Prostate gland (tissue), 2 donors: Measurements from ENCODE around the gene CTNNA3. TPM values are rescaled to one million over a fixed set of nuclear protein-coding genes. Genes with fewer than 3 reads are reported as not detected.

Experiments
- DNase-seq: peaks from one replicate; pipeline ENCODE4 v3.0.0-alpha.2; 2019; ENCODE audit warnings: low spot score
- H3K27ac ChIP-seq, 2 donors: fragments of 200-600 bp; sonication (generic); 2 replicates each; pipeline ENCODE4 v1.5.1; 2017 to 2019
- H3K27me3 ChIP-seq: fragments of 200-600 bp; sonication (generic); replicated peaks from 2 replicates; pipeline ENCODE4 v1.5.1; 2019; ENCODE audit not compliant: insufficient read depth
- H3K36me3 ChIP-seq, 2 donors: fragments of 200-600 bp; sonication (generic); 1 replicate in 1 of 2; 2 replicates in 1 of 2; pipeline versions ENCODE4 v1.5.1 to v1.8.1; 2017 to 2019
- H3K4me1 ChIP-seq: fragments of 200-600 bp; sonication (generic); replicated peaks from 2 replicates; pipeline ENCODE4 v1.5.1; 2019
- H3K4me3 ChIP-seq, 2 donors: fragments of 200-600 bp; sonication (generic); 2 replicates each; pipeline ENCODE4 v1.5.1; 2017 to 2019
- H3K9me3 ChIP-seq: fragments of 200-600 bp; sonication (generic); 2 replicates; pipeline ENCODE4 v1.5.1; 2017
- POLR2A ChIP-seq: fragments of 450-650 bp; IDR thresholded peaks from one replicate; pipeline ENCODE4 v1.6.1; 2016; ENCODE audit warnings: antibody characterized with exemption, mild to moderate bottlenecking
- POLR2AphosphoS5 ChIP-seq: sonication (generic); formaldehyde crosslinking; IDR thresholded peaks from one replicate; pipeline ENCODE4 v1.6.1; 2017; ENCODE audit warnings: antibody characterized with exemption
- WGBS: methylation state at CpG from one replicate; pipeline ENCODE4 v1.1.5; 2018; 5-methylcytosine and 5-hydroxymethylcytosine counted together
- intact Hi-C: fragments of 100-400 bp; cut with DNase I; formaldehyde crosslinking; loops from one replicate; pipeline ENCODE4 v1.14.2; 2022
- total RNA-seq, 2 donors: library from RNA; depleted of rRNA; stranded (reverse); fragments of >200 nt; gene quantifications; one replicate each; pipeline ENCODE4 v1.1.0, GENCODE V29; 2016
- TF ChIP-seq, protein P1 (sequence below), 4 experiments: fragments of 200-600 bp in 2 of 4; fragments of 450-650 bp in 2 of 4; sonication (generic) in 2 of 4; IDR thresholded peaks; 1 replicate in 3 of 4; 2 replicates in 1 of 4; pipeline ENCODE4 v1.5.1; 2016 to 2019; ENCODE audit warnings: antibody characterized with exemption in 4 of 4, mild to moderate bottlenecking in 2 of 4, moderate library complexity in 2 of 4

Gene CTNNA3
- total RNA-seq, 2 donors from 2014 or later: 0.27 to 7.2 TPM

GRCh38 chr10:67098461-67098860, 597.5 kb downstream of the CTNNA3 start:
- no peaks in the 10 kb centered on the region for H3K9me3 ChIP-seq
- H3K27ac ChIP-seq: no peak overlapping the region
- DNase-seq: no peak
- 55% methylated on average over 2 of the region's 2 CpGs for WGBS
- no peak overlapping the region for H3K4me3 ChIP-seq
- TF ChIP-seq POLR2AphosphoS5 (no peak), POLR2A (no peak)
- TF ChIP-seq, protein P1, sequence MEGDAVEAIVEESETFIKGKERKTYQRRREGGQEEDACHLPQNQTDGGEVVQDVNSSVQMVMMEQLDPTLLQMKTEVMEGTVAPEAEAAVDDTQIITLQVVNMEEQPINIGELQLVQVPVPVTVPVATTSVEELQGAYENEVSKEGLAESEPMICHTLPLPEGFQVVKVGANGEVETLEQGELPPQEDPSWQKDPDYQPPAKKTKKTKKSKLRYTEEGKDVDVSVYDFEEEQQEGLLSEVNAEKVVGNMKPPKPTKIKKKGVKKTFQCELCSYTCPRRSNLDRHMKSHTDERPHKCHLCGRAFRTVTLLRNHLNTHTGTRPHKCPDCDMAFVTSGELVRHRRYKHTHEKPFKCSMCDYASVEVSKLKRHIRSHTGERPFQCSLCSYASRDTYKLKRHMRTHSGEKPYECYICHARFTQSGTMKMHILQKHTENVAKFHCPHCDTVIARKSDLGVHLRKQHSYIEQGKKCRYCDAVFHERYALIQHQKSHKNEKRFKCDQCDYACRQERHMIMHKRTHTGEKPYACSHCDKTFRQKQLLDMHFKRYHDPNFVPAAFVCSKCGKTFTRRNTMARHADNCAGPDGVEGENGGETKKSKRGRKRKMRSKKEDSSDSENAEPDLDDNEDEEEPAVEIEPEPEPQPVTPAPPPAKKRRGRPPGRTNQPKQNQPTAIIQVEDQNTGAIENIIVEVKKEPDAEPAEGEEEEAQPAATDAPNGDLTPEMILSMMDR (IDR thresholded peaks at IDR 0.05): no peak
- H3K27me3 ChIP-seq: no peaks in the 10 kb centered on the region
- no peaks in the 10 kb centered on the region for H3K4me1 ChIP-seq
- H3K36me3 ChIP-seq: no peaks in the 10 kb centered on the region
- intact Hi-C loops: no loop called here

DNA sequence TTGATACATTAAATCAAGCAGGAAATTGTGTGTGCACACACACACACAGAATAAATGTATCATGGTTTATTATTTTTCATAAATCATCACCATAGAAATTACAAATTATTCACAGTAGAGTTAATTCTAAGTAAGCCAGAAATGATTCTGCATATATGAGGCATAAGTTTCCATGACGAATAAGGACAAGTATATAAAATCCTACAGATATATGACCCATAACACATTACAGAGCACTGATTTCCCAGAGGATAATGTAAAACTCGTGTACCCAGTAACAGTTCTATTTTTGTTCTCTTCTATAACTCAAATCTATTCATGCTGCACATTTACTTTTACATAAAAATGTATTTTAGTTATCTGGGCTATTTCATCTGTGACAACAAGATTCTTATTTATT, 600.5 kb downstream of the CTNNA3 start:
- H3K36me3 ChIP-seq: no peaks in the 10 kb centered on the region
- H3K27ac ChIP-seq: no peak overlapping the region
- no peak overlapping the region for H3K4me3 ChIP-seq
- no peaks in the 10 kb centered on the region for H3K4me1 ChIP-seq
- intact Hi-C loops: no loop called here
- 32% methylated on average over 2 of the region's 2 CpGs for WGBS
- no peak for DNase-seq
- no peaks in the 10 kb centered on the region for H3K27me3 ChIP-seq
- no peaks in the 10 kb centered on the region for H3K9me3 ChIP-seq
- TF ChIP-seq POLR2A (no peak), POLR2AphosphoS5 (no peak)
- TF ChIP-seq, protein P1 (IDR thresholded peaks at IDR 0.05): no peak

DNA sequence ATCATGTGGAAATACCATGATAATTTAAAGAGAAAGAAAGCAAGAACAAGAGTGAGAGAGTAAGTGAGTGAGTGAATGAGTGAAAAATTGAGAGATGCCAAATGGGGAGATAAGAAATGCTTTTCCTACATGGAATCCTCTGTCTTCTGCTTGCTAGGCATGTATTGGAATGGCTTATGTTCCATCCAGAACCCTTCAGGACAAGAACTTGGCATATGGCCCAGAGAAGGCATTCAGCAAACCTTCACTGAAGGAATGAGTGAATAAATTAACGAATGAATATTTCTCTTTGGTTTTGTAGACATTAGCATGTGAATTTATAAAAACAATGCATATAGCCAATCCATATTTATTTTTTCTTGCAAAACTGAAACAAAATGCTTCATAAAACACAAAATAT, 608.0 kb downstream of the CTNNA3 start:
- TF ChIP-seq POLR2AphosphoS5: no peak
- TF ChIP-seq POLR2A: no peak
- TF ChIP-seq, protein P1 (IDR thresholded peaks at IDR 0.05): no peak
- 64% methylated on average over 1 of the region's 1 CpG for WGBS
- Histone ChIP-seq H3K9me3 (no peaks in the 10 kb centered on the region), H3K4me1 (no peaks in the 10 kb centered on the region), H3K36me3 (no peaks in the 10 kb centered on the region), H3K27me3 (no peaks in the 10 kb centered on the region), H3K27ac (no peak overlapping the region), H3K4me3 (no peak overlapping the region)
- intact Hi-C loops: no loop called here
- no peak for DNase-seq

- DNase-seq: no peak
- Histone ChIP-seq H3K4me3 (no peak overlapping the region), H3K27ac (no peak overlapping the region), H3K27me3 (no peaks in the 10 kb centered on the region), H3K36me3 (no peaks in the 10 kb centered on the region), H3K4me1 (no peaks in the 10 kb centered on the region), H3K9me3 (no peaks in the 10 kb centered on the region)
- TF ChIP-seq POLR2AphosphoS5: no peak
- TF ChIP-seq, protein P1 (IDR thresholded peaks at IDR 0.05): no peak
- intact Hi-C loops: no loop called here
Measured at GRCh38 chr10:67087135-67087425, 608.9 kb downstream of the CTNNA3 start.

DNA sequence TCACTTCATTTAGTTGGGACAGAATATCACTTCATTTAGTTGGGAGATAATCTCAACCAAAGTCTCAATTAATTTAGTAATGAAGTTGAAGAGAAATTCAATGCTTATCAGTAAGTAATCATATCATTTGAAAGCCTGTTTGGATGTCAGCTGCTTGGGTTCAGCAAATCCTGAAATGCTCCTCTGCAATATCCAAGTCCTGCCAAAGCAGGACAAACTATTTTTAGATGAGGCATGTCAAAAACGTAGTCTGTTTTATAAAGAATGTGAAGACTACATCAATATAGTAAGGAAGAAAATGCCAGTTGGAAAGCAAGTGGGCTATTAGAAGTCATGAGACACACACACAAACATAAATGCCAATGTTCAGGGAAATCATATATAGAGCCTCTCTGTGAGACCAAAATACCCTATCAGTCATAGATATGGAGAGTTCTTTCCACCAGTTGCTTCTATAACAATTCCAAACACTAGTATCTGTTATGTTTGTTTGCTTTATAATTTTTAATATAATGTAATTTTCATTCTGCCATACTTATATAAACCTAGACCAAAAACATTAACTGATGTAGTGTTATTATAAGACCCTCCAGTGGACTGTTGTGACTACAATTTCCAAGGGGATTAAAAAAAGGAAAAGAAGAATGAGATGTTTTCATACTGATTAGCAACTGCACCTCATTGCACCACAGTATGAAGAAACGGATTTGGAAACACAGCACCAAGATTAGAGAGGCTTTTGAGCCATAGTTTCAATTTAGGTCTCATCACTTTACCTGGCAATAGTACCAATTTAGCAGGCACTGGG, 609.5 kb downstream of the CTNNA3 start:
- no peak overlapping the region for H3K4me3 ChIP-seq
- no peaks in the 10 kb centered on the region for H3K27me3 ChIP-seq
- H3K9me3 ChIP-seq: no peaks in the 10 kb centered on the region
- H3K4me1 ChIP-seq: no peaks in the 10 kb centered on the region
- 33% methylated on average over 2 of the region's 2 CpGs for WGBS
- TF ChIP-seq, protein P1 (IDR thresholded peaks at IDR 0.05): no peak
- no peak for TF ChIP-seq POLR2AphosphoS5
- no peak for TF ChIP-seq POLR2A
- intact Hi-C loops: no loop called here
- no peak overlapping the region for H3K27ac ChIP-seq
- no peak for DNase-seq
- H3K36me3 ChIP-seq: no peaks in the 10 kb centered on the region
